Ramos (cell line): ENCODE results near the gene PCDHGA12.

ENCODE experiments used
- in situ Hi-C: fragments of 300-500 bp; cut with MboI; formaldehyde crosslinking; loops from one replicate; pipeline ENCODE4 v1.14.3; 2022; ENCODE audit warnings: low sequenced_read_pairs; ENCODE audit not compliant: unreplicated experiment

PCDHGA12 gene

DNA sequence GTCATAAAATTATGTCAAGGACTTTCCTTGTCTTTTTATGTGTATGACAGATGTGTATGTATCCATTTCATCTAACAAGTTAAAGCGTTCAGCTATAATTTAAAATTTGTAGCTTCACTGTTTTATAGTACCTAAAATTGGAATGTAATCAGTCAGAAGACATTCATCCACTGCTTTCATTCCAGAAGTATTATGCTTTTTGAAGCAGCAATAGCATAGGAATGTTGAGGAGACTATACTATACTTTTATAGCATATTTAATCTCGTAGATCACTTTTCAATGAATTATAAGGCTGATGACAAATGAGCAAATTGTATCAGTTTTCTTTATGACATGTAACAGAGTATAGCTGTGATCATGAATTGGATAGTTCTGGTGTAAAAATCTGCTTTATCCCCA is 6.9 kb downstream of the PCDHGA12 start:
- in situ Hi-C loops, result no loop called here

DNA sequence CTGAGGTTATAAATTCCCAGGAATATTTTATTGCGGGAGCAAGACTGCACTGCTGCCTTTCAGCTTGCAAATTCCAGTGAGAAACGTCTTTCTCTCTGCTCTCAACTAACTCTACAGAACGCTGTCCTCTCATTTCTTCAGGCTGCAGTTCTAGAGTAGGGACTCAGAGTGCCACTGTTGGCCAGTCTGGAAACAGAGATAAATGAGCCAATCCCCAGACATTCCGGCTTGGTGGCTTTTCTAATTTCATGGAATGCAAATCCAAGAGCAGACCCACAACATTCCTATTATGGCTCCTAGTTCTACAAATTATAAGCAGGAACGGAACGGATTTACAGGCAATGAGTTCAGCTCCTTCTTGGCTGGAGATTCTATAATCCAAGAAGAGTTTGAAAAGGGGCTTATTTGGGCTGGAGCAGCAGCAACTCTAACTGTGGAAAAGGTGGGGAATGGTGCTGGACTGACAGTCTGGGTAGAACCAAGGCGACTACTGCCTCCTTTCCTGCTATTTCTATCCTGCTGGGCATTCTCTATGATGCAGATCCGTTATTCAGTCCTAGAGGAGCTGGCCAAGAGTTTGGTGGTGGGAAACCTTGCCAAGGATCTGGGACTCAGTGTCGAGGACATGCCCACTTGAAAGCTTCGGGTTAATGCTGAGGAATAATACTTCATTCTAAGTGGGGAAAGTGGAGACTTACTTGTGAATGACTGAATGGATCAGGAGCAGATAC is 9.3 kb downstream of the PCDHGA12 start:
- in situ Hi-C loops, result no loop called here

DNA sequence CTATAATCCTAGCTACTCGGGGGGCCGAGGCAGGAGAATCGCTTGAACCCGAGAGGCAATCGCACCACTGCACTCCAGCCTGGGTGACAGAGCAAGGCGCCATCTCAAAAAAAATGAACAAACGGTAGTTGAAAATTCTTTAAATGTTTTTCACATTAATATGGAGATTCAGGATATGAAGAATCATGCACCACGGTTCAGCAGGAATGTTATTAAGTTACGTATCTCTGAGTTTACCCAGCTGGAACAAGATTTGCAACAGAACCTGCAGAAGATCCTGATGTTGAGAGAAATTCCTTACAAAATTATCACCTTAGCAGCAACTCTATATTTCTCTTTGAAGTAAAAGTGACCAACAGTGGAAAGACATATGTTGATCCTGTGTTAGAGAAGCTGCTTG is 10.0 kb downstream of the PCDHGA12 start:
- in situ Hi-C loops, result no loop called here

DNA sequence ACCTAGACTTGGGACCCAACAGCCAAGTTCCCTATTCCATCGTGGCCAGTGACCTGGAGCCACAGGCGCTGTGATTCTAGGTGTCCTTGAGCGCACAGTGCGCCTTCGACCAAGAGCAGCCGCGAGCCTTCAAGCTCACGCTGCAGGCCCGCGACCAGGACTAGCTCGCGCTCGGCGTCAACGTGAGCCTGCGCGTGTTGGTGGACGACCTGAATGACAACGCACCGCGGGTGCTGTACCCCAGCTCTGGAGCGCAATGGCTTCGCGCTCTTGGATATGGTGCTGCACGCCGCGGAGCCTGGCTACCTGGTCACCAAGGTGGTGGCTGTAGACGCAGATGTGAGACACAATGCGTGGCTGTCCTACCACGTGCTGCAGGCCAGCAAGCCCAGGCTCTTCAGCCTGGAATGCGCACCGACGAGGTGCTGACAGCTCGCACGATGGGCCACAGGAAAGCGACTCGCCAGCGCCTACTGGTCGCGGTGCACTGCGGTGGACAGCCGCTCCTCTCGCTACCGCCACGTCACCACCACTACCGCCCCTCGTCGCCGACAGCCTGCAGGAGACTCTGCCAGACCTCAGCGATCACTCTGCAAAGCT is 11.4 kb downstream of the PCDHGA12 start:
- in situ Hi-C loops, result no loop called here

DNA sequence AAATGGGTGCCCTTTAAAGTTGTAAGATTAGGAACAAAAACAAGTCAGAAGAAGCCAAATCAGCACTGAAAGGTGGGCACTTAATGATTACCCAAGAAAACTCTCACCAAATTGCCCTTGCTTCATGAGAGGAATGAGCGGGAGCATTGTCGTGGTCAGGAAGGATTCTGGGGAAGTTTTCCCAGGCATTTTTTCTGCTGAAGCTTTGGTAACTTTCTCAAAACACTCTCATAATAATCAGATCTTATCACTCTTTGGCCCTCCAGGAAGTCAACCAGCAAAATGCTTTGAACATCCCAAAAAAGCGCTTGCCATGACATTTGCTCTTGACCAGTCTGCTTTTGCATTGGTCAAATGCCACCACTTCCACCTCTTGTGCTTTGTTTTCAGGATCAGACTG is 35.0 kb downstream of the PCDHGA12 start:
- in situ Hi-C loops, result no loop called here

DNA sequence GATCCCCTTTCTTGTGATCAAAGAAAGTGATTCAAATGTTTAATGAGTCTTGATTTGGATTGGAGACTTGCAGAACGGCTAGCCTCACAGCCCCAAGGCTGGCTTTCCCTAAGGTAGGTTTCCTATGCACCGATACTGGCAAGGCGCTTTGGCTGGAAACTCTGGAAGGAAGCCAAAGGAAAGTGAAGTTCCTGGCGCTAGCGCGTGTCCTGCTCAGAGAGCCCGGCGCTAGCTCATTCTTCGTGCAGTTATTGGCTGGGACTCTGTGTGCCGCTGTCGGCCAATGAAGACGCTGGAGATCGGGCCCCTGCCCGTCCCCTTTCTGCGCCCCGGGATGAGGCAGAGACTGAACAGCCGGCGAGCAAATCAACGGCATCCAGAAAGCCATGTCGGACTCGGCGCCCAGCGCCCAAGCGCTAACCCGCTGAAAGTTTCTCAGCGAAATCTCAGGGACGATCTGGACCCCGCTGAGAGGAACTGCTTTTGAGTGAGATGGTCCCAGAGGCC is 45.4 kb downstream of the PCDHGA12 start, which contains the start of gene PCDHGC3:
PCDHGC3 (plus strand) TSS at position 342 of the 507 bp plus-strand sequence; CDS start at position 493, 151 bp downstream.
- in situ Hi-C loops, result loop anchor here (5.0 kb wide), 1 partner anchor 82 kb away; no protein-coding TSS in a partner anchor

DNA sequence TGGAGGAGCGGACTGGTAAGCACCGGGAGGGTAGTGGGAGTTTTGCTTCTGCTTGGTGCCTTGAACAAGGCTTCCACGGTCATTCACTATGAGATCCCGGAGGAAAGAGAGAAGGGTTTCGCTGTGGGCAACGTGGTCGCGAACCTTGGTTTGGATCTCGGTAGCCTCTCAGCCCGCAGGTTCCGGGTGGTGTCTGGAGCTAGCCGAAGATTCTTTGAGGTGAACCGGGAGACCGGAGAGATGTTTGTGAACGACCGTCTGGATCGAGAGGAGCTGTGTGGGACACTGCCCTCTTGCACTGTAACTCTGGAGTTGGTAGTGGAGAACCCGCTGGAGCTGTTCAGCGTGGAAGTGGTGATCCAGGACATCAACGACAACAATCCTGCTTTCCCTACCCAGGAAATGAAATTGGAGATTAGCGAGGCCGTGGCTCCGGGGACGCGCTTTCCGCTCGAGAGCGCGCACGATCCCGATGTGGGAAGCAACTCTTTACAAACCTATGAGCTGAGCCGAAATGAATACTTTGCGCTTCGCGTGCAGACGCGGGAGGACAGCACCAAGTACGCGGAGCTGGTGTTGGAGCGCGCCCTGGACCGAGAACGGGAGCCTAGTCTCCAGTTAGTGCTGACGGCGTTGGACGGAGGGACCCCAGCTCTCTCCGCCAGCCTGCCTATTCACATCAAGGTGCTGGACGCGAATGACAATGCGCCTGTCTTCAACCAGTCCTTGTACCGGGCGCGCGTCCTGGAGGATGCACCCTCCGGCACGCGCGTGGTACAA is 46.0 kb downstream of the PCDHGA12 start:
- in situ Hi-C loops, result loop anchor here (5.0 kb wide), 1 partner anchor 81 kb away; no protein-coding TSS in a partner anchor

DNA sequence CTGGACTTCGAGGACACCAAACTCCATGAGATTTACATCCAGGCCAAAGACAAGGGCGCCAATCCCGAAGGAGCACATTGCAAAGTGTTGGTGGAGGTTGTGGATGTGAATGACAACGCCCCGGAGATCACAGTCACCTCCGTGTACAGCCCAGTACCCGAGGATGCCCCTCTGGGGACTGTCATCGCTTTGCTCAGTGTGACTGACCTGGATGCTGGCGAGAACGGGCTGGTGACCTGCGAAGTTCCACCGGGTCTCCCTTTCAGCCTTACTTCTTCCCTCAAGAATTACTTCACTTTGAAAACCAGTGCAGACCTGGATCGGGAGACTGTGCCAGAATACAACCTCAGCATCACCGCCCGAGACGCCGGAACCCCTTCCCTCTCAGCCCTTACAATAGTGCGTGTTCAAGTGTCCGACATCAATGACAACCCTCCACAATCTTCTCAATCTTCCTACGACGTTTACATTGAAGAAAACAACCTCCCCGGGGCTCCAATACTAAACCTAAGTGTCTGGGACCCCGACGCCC is 46.8 kb downstream of the PCDHGA12 start:
- in situ Hi-C loops, result loop anchor here (5.0 kb wide), 1 partner anchor 80 kb away; no protein-coding TSS in a partner anchor

DNA sequence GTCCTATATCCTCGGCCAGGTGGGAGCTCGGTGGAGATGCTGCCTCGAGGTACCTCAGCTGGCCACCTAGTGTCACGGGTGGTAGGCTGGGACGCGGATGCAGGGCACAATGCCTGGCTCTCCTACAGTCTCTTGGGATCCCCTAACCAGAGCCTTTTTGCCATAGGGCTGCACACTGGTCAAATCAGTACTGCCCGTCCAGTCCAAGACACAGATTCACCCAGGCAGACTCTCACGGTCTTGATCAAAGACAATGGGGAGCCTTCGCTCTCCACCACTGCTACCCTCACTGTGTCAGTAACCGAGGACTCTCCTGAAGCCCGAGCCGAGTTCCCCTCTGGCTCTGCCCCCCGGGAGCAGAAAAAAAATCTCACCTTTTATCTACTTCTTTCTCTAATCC is 47.5 kb downstream of the PCDHGA12 start:
- in situ Hi-C loops, result loop anchor here (5.0 kb wide), 1 partner anchor 79 kb away; no protein-coding TSS in a partner anchor

DNA sequence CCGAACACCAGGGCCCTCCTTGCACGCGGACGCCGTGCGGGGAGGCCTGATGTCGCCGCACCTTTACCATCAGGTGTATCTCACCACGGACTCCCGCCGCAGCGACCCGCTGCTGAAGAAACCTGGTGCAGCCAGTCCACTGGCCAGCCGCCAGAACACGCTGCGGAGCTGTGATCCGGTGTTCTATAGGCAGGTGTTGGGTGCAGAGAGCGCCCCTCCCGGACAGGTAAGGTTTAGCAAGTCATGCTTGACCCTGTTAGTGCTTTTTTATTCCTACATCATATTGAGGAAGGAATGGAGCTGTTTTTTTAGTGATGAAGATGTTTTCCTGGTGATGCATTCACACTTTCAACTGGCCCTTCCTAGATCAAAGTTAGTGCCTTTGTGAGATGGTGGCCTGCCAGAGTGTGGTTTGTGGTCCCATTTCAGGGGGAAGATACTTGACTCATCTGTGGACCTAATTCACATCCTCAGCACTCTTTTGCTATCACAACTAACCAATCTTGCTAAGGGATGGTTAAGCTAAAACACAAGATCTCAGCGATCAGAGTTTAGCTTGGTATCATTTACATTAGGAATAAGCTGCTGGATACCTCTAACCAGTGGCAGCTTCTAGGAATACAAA is 48.1 kb downstream of the PCDHGA12 start:
- in situ Hi-C loops, result loop anchor here (5.0 kb wide), 1 partner anchor 79 kb away; no protein-coding TSS in a partner anchor

DNA sequence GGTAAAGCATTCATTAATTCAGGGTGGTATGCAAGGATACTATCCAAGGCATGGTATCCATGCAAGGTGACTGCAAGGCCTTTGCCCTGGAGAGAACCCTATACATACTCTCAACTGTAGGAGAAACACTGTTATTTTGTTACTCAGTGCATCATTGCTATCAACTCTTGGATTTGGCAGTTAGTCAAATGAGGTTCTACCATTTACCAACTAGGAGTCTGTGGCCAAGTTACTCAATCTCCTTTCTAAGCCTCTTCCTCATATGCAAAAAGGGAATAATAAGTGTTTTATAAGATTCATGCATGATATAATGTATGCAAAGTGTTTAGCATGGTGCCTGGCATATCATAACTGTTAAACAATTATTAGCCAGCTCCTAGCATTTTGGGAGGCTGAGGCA is 49.5 kb downstream of the PCDHGA12 start:
- in situ Hi-C loops, result loop anchor here (5.0 kb wide), 1 partner anchor 78 kb away; no protein-coding TSS in a partner anchor
